Fibroblast of lung (primary cell): ENCODE data around the gene REC8. TPM values are rescaled to one million over a fixed set of nuclear protein-coding genes. Genes with fewer than 3 reads are reported as not detected.
"Not testable (repeated sequence)": the region's sequence is repeated elsewhere in the genome, so short reads cannot be mapped to it uniquely, and the experiment has no call there.

ENCODE experiments used
- DNase-seq, 2 donors: peaks; one replicate each; pipeline versions ENCODE4 v3.0.0 to v3.0.0-alpha.2; 2010; ENCODE audit warnings: low read depth in 2 of 2
- H2AFZ ChIP-seq: 2 replicates; pipeline ENCODE4 v1.5.1; 2012; ENCODE audit warnings: low read length, control low read depth, inconsistent platforms
- H3K27ac ChIP-seq: 2 replicates; pipeline ENCODE4 v1.5.1; 2011; ENCODE audit warnings: low read length, control low read depth; ENCODE audit not compliant: insufficient read depth
- H3K27me3 ChIP-seq: 2 replicates; pipeline ENCODE4 v1.5.1; 2011; ENCODE audit warnings: mild to moderate bottlenecking, low read length; ENCODE audit not compliant: control insufficient read depth, insufficient read depth
- H3K36me3 ChIP-seq: 2 replicates; pipeline ENCODE4 v1.5.1; 2011; ENCODE audit warnings: low read length; ENCODE audit not compliant: control insufficient read depth, insufficient read depth
- H3K4me1 ChIP-seq: 2 replicates; pipeline ENCODE4 v1.5.1; 2011; ENCODE audit warnings: low read length; ENCODE audit not compliant: control insufficient read depth, insufficient read depth; ENCODE audit errors: extremely low read depth
- H3K4me2 ChIP-seq: 2 replicates; pipeline ENCODE4 v1.5.1; 2011; ENCODE audit warnings: low read length, control low read depth; ENCODE audit not compliant: insufficient read depth; ENCODE audit errors: extremely low read depth
- H3K4me3 ChIP-seq, 4 experiments: fragments of 200-600 bp in 1 of 4; sonication (generic) in 1 of 4; replicated peaks in 1 of 4; 2 replicates each; pipeline ENCODE4 v1.5.1; 2011 to 2016; ENCODE audit warnings: low read length in 4 of 4, low read depth in 3 of 4, mild to moderate bottlenecking in 3 of 4, control low read depth in 2 of 4, inconsistent platforms in 1 of 4, mixed read lengths in 1 of 4; ENCODE audit not compliant: insufficient read depth in 1 of 4; ENCODE audit errors: control extremely low read depth in 1 of 4
- H3K79me2 ChIP-seq: 2 replicates; pipeline ENCODE4 v1.5.1; 2012; ENCODE audit warnings: mild to moderate bottlenecking, low read length, inconsistent platforms; ENCODE audit not compliant: control insufficient read depth, insufficient read depth
- H3K9ac ChIP-seq: 2 replicates; pipeline ENCODE4 v1.5.1; 2011; ENCODE audit warnings: mild to moderate bottlenecking, low read length, control low read depth; ENCODE audit not compliant: insufficient read depth
- H3K9me3 ChIP-seq: 2 replicates; pipeline ENCODE4 v1.5.1; 2012; ENCODE audit warnings: low read depth, low read length; ENCODE audit not compliant: control insufficient read depth, insufficient read depth
- H4K20me1 ChIP-seq: 2 replicates; pipeline ENCODE4 v1.5.1; 2011; ENCODE audit warnings: low read length; ENCODE audit not compliant: control insufficient read depth, insufficient read depth; ENCODE audit errors: extremely low read depth
- EZH2 ChIP-seq: IDR thresholded peaks from 2 replicates; pipeline ENCODE4 v1.5.1; 2012; ENCODE audit warnings: low read length, control low read depth, mild to moderate bottlenecking; ENCODE audit errors: missing control alignments
- polyA plus RNA-seq, 2 donors: library from polyadenylated mRNA; depleted of rRNA in 1 of 2; stranded (reverse) in 1 of 2; unstranded in 1 of 2; fragments of >200 nt; gene quantifications; 2 replicates each; pipeline ENCODE4 v1.2.1, GENCODE V29; 2011 to 2012; ENCODE audit warnings: missing spikeins in 1 of 2
- total RNA-seq: library from RNA; depleted of rRNA; stranded (reverse); fragments of >200 nt; gene quantifications from 2 replicates; pipeline ENCODE4 v1.2.1, GENCODE V29; 2014
- TF ChIP-seq, protein P1 (sequence below), 2 donors: IDR thresholded peaks in 1 of 2; conservative IDR thresholded peaks in 1 of 2; 1 replicate in 1 of 2; 2 replicates in 1 of 2; pipeline ENCODE4 v1.5.1; 2011 to 2012; ENCODE audit warnings: low read length in 2 of 2, control low read depth in 1 of 2, inconsistent platforms in 1 of 2, low read depth in 1 of 2, mild to moderate bottlenecking in 1 of 2

Gene REC8
- total and polyA plus RNA-seq, 2 donors (not counting 1 experiment from before 2014, with no cell fraction given), result 1.8 to 2.2 TPM

GRCh38 chr14:24197056-24197450 lies 25.2 kb downstream of the REC8 start:
- H3K79me2 ChIP-seq, result peaks cover 29% of the 10 kb centered on the region

GRCh38 chr14:24198814-24199524 lies 27.1 kb downstream of the REC8 start:
- Histone ChIP-seq H3K4me1 (no peaks in the 10 kb centered on the region), H4K20me1 (no peaks in the 10 kb centered on the region), H3K4me3 (no peak overlapping the region), H3K79me2 (peaks cover 22% of the 10 kb centered on the region), H3K27ac (no peak overlapping the region), H3K36me3 (no peaks in the 10 kb centered on the region), H3K9ac (no peak overlapping the region), H2AFZ (no peak overlapping the region), H3K4me2 (no peak overlapping the region), H3K9me3 (no peaks in the 10 kb centered on the region), H3K27me3 (no peaks in the 10 kb centered on the region)
- TF ChIP-seq EZH2, result no peak
- TF ChIP-seq, protein P1, sequence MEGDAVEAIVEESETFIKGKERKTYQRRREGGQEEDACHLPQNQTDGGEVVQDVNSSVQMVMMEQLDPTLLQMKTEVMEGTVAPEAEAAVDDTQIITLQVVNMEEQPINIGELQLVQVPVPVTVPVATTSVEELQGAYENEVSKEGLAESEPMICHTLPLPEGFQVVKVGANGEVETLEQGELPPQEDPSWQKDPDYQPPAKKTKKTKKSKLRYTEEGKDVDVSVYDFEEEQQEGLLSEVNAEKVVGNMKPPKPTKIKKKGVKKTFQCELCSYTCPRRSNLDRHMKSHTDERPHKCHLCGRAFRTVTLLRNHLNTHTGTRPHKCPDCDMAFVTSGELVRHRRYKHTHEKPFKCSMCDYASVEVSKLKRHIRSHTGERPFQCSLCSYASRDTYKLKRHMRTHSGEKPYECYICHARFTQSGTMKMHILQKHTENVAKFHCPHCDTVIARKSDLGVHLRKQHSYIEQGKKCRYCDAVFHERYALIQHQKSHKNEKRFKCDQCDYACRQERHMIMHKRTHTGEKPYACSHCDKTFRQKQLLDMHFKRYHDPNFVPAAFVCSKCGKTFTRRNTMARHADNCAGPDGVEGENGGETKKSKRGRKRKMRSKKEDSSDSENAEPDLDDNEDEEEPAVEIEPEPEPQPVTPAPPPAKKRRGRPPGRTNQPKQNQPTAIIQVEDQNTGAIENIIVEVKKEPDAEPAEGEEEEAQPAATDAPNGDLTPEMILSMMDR (conservative IDR thresholded peaks at IDR 0.05 in 1 of 2, IDR thresholded peaks at IDR 0.05 in 1 of 2; ENCODE audit: low read depth in 1 of 2, low read length in 2 of 2), result no peak
- no peak for DNase-seq

More at GRCh38 chr14:24197056-24197450, 25.2 kb downstream of the REC8 start:
- Histone ChIP-seq H3K4me1 (no peaks in the 10 kb centered on the region), H2AFZ (no peak overlapping the region), H3K9me3 (no peaks in the 10 kb centered on the region), H3K4me3 (peak overlapping the region in 1 of 4 experiments; percentile 93), H4K20me1 (no peaks in the 10 kb centered on the region), H3K27me3 (no peaks in the 10 kb centered on the region), H3K4me2 (peak overlapping the region; percentile 81), H3K27ac (no peak overlapping the region), H3K36me3 (peaks cover 9% of the 10 kb centered on the region), H3K9ac (no peak overlapping the region)
- DNase-seq, result no peak
- no peak for TF ChIP-seq EZH2
- TF ChIP-seq, protein P1 (conservative IDR thresholded peaks at IDR 0.05 in 1 of 2, IDR thresholded peaks at IDR 0.05 in 1 of 2; ENCODE audit: low read depth in 1 of 2, low read length in 2 of 2), result no peak

GRCh38 chr14:24202538-24202937 lies 30.7 kb downstream of the REC8 start:
- not testable (repeated sequence) for H3K27me3 ChIP-seq, H4K20me1 ChIP-seq, H3K4me2 ChIP-seq, H3K27ac ChIP-seq, DNase-seq, H3K4me3 ChIP-seq, H3K79me2 ChIP-seq, H2AFZ ChIP-seq, H3K4me1 ChIP-seq, H3K9ac ChIP-seq, H3K9me3 ChIP-seq
- peaks cover 10% of the 10 kb centered on the region for H3K36me3 ChIP-seq

DNA sequence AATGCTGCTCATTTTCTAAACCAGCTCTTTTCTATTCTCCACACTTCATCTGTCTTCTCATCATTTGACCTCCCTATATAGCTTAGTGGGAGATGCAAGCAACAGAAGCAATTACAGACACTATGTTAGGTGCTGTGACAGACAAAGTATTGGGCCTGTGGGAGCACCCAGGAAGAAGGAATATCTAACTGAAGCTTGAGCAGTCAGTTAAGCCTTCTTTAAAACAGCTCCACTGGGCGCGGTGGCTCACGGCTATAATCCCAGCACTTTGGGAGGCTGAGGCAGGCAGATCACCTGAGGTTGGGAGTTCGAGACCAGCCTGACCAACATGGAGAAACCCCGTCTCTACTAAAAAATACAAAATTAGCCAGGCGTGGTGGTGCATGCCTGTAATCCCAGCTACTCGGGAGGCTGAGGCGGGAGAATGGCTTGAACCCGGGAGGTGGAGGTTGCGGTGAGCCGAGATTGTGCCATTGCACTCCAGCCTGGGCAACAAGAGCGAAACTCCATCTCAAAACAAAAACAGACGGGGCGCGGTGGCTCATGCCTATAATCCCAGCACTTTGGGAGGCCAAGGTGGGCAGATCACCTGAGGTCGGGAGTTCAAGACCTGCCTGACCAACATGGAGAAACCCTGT lies 31.5 kb downstream of the REC8 start:
- not testable (repeated sequence) for H3K9me3 ChIP-seq, H3K9ac ChIP-seq, H3K4me1 ChIP-seq, H4K20me1 ChIP-seq, H2AFZ ChIP-seq, H3K27ac ChIP-seq, H3K4me3 ChIP-seq, H3K4me2 ChIP-seq, H3K27me3 ChIP-seq, DNase-seq, H3K79me2 ChIP-seq
- H3K36me3 ChIP-seq, result peaks cover 13% of the 10 kb centered on the region
